ENCODE results near the gene GRIA4. TPM values are rescaled to one million over a fixed set of nuclear protein-coding genes. Genes with fewer than 3 reads are reported as not detected.
"Not testable (repeated sequence)": the region's sequence is repeated elsewhere in the genome, so short reads cannot be mapped to it uniquely, and the experiment has no call there.

GRIA4 gene
- total and polyA plus RNA-seq, 5 experiments from 2014 or later: not detected

DNA sequence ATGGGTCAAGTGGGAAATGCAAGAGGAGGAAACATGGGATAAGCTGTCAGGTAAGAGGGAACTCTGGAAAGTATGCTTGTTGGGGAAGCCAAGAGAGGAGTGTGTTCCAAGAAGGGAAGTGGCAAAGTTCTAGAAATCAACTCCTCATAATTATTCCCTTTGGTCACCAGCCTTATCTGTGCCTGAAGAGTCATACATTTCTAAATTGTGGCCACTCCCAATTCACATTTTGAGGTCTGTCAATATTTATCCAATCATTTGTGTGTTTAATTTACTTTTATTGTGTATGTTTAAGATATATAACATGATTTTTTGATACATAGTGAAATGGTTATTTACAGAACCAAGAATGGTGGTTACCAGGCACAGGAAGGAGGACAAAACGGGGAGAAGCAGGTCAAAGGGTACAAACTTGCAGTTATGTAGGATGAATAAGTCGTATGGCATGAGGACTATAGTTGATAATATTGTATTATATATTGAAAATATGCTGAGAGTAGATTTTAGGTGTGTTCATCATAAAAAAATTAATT lies 131.7 kb downstream of the GRIA4 start:
- no peak for ATAC-seq
- Mint-ChIP-seq H3K4me1 (no peaks in the 10 kb centered on the region), H3K9me3 (peaks cover 0 to 7% (median 0%) of the 10 kb centered on the region in 9 donors), H3K4me3 (no peak overlapping the region), H3K27me3 (no peaks in the 10 kb centered on the region), H3K27ac (no peak overlapping the region), H3K36me3 (no peaks in the 10 kb centered on the region)
- no peak for DNase-seq
- POLR2A ChIA-PET: no interaction called here

DNA sequence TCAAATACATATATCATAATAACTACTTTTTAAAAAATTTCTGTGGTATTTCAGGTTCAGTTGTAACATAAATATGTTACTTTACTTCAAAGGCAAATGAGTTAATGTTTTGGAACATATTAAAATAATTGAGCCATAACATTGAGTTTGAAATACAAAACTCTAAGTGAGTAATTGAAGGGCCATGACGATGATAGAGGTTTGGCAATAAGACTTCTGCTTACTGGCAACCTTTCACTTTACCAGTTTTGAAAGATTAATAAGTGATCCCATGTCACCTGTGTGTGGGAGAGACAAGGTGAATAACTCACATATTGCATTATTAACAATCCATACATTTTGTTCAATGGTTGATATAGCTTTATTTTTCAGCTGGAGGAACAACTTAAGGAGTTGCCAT lies 144.4 kb downstream of the GRIA4 start:
- H3K27me3 Mint-ChIP-seq: no peaks in the 10 kb centered on the region
- no peak overlapping the region for H3K4me3 Mint-ChIP-seq
- H3K36me3 Mint-ChIP-seq: no peaks in the 10 kb centered on the region
- no peak overlapping the region for H3K27ac Mint-ChIP-seq
- no peaks in the 10 kb centered on the region for H3K9me3 Mint-ChIP-seq
- POLR2A ChIA-PET: no interaction called here
- no peaks in the 10 kb centered on the region for H3K4me1 Mint-ChIP-seq
- ATAC-seq (no peak), DNase-seq (no peak)

DNA sequence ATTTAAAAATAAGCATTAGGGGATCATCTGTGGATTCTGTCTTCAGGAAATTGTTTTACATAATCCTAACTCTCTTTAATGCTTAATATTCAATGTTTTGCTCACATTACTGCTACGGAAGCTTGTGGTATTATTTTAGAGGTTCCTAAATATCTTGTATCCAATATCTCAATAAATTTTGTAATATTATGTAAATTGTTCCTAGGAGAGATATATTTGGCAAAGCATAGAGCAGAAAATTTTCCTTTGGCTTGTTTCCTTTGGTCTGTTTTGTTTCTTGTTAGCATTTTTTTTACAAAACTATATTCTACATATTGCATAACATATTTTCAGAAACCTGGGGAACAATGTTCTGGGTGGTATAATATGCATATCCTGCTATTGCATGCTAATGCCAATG lies 144.8 kb downstream of the GRIA4 start:
- DNase-seq: no peak
- Mint-ChIP-seq H3K36me3 (no peaks in the 10 kb centered on the region), H3K27me3 (no peaks in the 10 kb centered on the region), H3K4me1 (no peaks in the 10 kb centered on the region), H3K4me3 (no peak overlapping the region), H3K27ac (no peak overlapping the region), H3K9me3 (no peaks in the 10 kb centered on the region)
- no peak for ATAC-seq
- POLR2A ChIA-PET: no interaction called here

DNA sequence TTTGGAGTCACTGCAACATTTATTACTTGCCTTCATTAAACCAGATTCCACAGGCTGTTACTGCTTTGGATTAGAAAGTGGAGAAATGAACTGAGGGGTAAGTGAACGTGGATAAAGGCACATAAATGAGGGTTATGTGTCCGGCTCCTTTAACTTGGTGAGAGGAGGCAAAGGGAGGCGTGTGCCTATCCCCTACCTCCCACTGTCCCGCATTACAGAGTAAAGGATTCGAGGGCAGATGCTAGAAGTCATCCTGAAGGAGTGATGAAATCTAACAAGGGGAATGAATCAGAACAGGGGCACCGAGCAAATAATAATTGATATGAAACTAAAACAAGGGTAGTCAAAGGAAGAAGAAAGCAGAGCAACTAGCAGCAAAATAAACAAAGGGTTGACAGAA lies 147.2 kb downstream of the GRIA4 start:
- POLR2A ChIA-PET: no interaction called here
- H3K27ac Mint-ChIP-seq: no peak overlapping the region
- no peaks in the 10 kb centered on the region for H3K4me1 Mint-ChIP-seq
- no peaks in the 10 kb centered on the region for H3K27me3 Mint-ChIP-seq
- ATAC-seq: no peak
- no peak for DNase-seq
- H3K4me3 Mint-ChIP-seq: no peak overlapping the region
- no peaks in the 10 kb centered on the region for H3K36me3 Mint-ChIP-seq
- H3K9me3 Mint-ChIP-seq: no peaks in the 10 kb centered on the region

DNA sequence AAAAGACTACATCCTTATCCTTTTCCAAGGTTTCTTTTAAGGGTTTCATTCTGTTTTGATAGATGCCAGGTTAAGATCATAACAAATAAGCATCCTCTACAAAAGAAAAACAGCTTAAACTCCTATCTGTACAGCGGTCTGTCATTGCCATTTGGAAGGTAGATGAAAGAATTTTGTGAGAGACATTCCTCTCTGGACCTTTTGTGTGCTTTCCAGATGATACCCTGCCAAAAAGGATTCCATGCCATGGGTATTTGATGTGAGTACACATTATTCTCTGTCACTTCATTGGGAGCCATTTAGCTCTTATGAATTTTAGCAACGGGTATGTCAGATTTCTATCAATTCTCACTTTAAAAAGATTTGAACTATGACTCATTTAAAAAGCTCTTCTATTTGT lies 153.7 kb downstream of the GRIA4 start:
- H3K27ac Mint-ChIP-seq: no peak overlapping the region
- no peak for DNase-seq

DNA sequence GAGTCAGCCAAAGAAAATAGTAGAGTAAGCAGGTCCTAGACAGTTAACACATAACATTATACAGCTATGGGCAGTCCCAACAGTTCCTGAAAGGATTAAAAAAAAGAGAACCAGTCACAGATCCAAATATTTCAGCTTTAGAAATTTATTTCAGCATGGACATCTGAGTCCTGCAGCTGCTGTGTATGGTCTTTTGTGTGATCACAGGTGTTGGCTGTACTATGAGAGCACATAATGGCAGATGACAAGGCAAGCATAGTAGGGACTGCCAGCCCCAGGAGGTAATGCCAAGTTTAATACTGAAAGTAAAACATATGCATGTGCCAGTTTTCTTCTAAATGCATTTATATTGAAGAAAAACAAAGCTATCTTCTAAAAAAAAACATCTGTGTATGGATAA lies 158.1 kb downstream of the GRIA4 start:
- DNase-seq: no peak
- no peak overlapping the region for H3K4me3 Mint-ChIP-seq
- no peaks in the 10 kb centered on the region for H3K4me1 Mint-ChIP-seq
- H3K27ac Mint-ChIP-seq: no peak overlapping the region
- H3K9me3 Mint-ChIP-seq: peaks cover 0 to 2% (median 0%) of the 10 kb centered on the region in 9 donors
- H3K36me3 Mint-ChIP-seq: no peaks in the 10 kb centered on the region
- no peak for ATAC-seq
- POLR2A ChIA-PET: no interaction called here
- peaks cover 0 to 13% (median 1%) of the 10 kb centered on the region in 5 donors for H3K27me3 Mint-ChIP-seq

More for the DNA sequence above, 153.7 kb downstream of the GRIA4 start:
- peaks cover 0 to 6% (median 0%) of the 10 kb centered on the region in 9 donors for H3K9me3 Mint-ChIP-seq
- no peaks in the 10 kb centered on the region for H3K36me3 Mint-ChIP-seq
- ATAC-seq: no peak
- H3K27me3 Mint-ChIP-seq: peaks cover 0 to 7% (median 5%) of the 10 kb centered on the region in 5 donors
- no peaks in the 10 kb centered on the region for H3K4me1 Mint-ChIP-seq
- POLR2A ChIA-PET: no interaction called here
- no peak overlapping the region for H3K4me3 Mint-ChIP-seq

DNA sequence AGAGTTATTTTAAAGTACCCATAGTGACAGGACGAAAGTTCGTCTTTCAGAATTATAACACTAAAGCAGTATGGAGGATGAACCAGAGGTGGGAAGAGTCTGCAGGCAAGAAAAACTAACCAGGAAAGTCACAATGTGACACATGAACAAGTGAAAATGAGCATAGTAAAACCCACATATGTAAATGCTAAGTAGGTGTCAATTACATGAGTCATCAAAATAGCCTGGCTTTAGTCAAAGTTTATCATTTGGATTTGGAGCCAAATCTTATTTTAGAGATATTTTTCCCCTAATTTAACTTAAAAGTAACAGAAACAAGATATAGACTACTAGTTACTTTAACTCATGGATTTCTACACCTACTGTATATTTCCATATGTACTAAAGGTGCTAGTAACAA lies 159.8 kb downstream of the GRIA4 start:
- Mint-ChIP-seq H3K36me3 (no peaks in the 10 kb centered on the region), H3K9me3 (peaks cover 0 to 2% (median 0%) of the 10 kb centered on the region in 9 donors), H3K27ac (no peak overlapping the region), H3K4me3 (no peak overlapping the region), H3K4me1 (no peaks in the 10 kb centered on the region), H3K27me3 (peaks cover 0 to 13% (median 0%) of the 10 kb centered on the region in 5 donors)
- ATAC-seq: no peak
- POLR2A ChIA-PET: no interaction called here
- no peak for DNase-seq

DNA sequence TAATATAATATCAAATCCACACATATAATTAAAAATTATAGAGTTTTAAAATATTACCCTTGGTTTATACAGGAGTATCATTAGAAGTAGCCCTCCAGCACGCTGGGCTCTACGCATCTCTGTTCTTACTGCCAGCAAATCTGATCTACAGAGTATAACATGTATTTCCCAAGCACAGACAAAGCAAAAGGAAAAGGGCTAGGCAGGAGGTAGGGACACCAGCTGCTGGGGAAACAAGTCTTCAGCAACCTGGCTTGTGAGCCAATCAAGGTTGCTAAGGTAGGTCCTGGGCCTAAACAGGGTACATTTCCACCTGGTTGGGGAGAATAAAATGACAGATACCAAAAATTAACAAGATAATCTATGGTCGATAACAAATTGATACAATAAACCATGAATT lies 163.6 kb downstream of the GRIA4 start:
- POLR2A ChIA-PET, H3K27ac Mint-ChIP-seq, ATAC-seq, H3K4me1 Mint-ChIP-seq, DNase-seq, H3K4me3 Mint-ChIP-seq, H3K36me3 Mint-ChIP-seq, H3K9me3 Mint-ChIP-seq: not testable (repeated sequence)
- H3K27me3 Mint-ChIP-seq: peaks cover 0 to 12% (median 1%) of the 10 kb centered on the region in 5 donors

DNA sequence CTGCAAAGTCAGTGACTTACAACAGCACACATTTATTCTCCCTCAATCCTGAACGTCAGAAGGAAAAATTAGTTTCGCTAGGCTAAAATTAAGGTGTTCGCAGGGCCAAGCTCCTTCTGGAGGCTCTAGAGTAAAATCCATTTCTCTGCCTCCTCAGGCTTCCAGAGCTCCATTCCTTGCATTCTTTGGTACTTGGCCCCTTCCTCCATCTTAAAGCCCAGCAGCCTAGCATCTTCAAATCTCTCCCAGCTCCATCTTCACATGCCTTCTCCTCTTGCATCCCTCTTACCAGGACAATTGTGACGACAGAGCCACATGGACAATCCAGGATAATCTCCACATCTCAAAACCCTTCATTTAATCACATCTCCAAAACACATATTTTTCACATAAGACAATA lies 165.0 kb downstream of the GRIA4 start:
- POLR2A ChIA-PET: no interaction called here
- no peaks in the 10 kb centered on the region for H3K36me3 Mint-ChIP-seq
- H3K27me3 Mint-ChIP-seq: peaks cover 0 to 12% (median 1%) of the 10 kb centered on the region in 5 donors
- DNase-seq: no peak
- H3K4me1 Mint-ChIP-seq: no peaks in the 10 kb centered on the region
- H3K9me3 Mint-ChIP-seq: peaks cover 0 to 2% (median 0%) of the 10 kb centered on the region in 9 donors
- no peak overlapping the region for H3K27ac Mint-ChIP-seq
- H3K4me3 Mint-ChIP-seq: no peak overlapping the region
- ATAC-seq: no peak

DNA sequence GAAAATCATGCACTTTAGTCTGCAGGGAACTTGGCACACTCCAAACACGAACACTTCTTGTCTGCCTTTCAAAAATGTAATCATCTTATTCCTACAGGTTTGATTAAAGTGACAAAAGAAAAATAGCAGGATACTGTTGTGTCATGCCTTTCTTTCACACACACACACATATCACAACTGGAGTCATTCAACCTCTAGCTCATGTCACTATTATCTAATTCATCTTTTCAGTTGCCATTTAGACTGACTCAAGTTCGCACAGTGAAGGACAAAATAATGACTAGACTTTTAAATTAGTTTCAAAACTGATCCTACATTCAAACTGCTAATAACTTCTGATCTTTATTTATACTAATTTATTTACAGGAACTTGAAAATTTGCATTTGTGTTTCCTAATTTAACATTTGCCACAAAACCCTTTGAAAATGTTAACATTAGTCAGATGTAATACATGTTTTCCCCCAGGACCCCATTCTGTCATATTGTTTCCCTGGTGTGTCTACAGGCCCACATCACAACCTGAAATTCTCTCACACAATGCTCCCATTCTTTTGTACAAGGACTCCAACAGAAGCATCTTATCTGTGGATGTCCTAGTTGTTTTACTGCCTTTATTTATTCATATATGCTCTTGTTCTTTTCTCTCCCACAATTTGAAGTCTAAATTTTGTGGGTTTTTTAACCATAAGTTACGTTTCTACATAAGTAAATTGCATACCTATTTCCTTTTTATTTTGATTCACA lies 171.1 kb downstream of the GRIA4 start:
- H3K9me3 Mint-ChIP-seq: peaks cover 0 to 1% (median 0%) of the 10 kb centered on the region in 9 donors
- no peak for ATAC-seq
- POLR2A ChIA-PET: no interaction called here

DNA sequence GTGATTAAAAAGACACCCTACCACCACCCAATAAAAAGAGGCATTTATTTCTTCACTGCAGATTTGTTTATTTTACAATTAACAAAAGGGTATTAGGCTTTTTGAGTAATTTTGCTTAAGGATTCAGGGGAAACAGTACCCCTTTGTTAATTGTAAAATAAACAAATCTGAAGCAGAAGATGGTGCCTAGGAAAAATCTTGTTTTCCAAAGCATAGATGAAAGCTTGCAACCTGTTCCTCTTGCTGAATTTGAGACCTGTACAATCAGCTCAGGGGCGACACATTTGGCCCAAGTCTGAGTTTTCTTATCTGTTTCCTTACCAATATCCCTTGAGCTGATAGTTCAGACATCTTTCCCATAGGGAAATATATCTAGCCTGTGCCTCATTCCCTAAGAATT lies 171.9 kb downstream of the GRIA4 start:
- H3K27ac Mint-ChIP-seq: no peak overlapping the region
- peaks cover 0 to 1% (median 0%) of the 10 kb centered on the region in 9 donors for H3K9me3 Mint-ChIP-seq

More for the DNA sequence above, 171.1 kb downstream of the GRIA4 start:
- H3K27ac Mint-ChIP-seq: no peak overlapping the region
- H3K4me3 Mint-ChIP-seq: no peak overlapping the region
- no peaks in the 10 kb centered on the region for H3K4me1 Mint-ChIP-seq
- no peaks in the 10 kb centered on the region for H3K27me3 Mint-ChIP-seq
- no peak for DNase-seq
- H3K36me3 Mint-ChIP-seq: no peaks in the 10 kb centered on the region

DNA sequence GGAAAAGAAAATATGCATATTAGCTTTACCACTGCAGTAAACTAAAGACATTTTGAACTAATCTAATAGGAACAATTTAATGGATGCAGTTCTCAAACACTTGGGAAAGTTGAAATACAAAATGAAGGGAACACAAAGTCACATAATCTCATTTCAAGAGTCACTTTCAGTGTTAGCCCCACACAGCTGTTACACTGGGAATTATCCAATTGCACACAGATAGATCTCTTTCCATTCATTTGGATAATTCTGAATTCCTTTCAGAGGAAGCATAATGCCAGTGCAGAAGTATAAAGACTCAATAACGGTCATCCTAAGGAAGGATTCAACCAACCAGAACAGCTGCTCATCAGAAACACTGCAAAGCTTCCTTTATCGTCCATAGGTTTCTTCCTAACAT lies 173.3 kb downstream of the GRIA4 start:
- H3K4me1 Mint-ChIP-seq: no peaks in the 10 kb centered on the region
- POLR2A ChIA-PET: no interaction called here
- ATAC-seq: no peak

More for the DNA sequence above, 171.9 kb downstream of the GRIA4 start:
- Mint-ChIP-seq H3K4me1 (no peaks in the 10 kb centered on the region), H3K36me3 (no peaks in the 10 kb centered on the region), H3K4me3 (no peak overlapping the region), H3K27me3 (no peaks in the 10 kb centered on the region)
- POLR2A ChIA-PET: no interaction called here
- ATAC-seq: no peak
- no peak for DNase-seq

DNA sequence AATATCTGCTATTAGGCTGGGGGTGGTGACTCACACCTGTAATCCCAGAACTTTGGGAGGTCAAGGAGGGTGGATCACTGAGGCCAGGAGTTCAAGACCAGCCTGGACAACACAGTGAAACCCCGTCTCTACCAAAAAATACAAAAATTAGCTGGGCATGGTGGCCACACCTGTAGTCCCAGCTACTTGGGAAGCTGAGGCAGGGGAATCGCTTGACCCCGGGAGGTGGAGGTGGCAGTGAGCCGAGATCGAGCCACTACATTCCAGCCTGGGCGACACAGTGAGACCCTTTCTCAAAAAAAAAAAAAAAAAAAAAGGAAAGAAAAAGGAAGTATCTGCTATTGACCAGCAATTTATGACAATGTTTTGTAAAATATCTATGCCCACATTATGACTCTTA lies 176.0 kb downstream of the GRIA4 start:
- ATAC-seq, H3K9me3 Mint-ChIP-seq, H3K4me3 Mint-ChIP-seq, DNase-seq, POLR2A ChIA-PET, H3K27me3 Mint-ChIP-seq, H3K4me1 Mint-ChIP-seq, H3K27ac Mint-ChIP-seq, H3K36me3 Mint-ChIP-seq: not testable (repeated sequence)

More for the DNA sequence above, 173.3 kb downstream of the GRIA4 start:
- Mint-ChIP-seq H3K36me3 (no peaks in the 10 kb centered on the region), H3K27ac (no peak overlapping the region), H3K9me3 (peaks cover 0 to 1% (median 0%) of the 10 kb centered on the region in 9 donors), H3K4me3 (no peak overlapping the region), H3K27me3 (no peaks in the 10 kb centered on the region)
- no peak for DNase-seq

DNA sequence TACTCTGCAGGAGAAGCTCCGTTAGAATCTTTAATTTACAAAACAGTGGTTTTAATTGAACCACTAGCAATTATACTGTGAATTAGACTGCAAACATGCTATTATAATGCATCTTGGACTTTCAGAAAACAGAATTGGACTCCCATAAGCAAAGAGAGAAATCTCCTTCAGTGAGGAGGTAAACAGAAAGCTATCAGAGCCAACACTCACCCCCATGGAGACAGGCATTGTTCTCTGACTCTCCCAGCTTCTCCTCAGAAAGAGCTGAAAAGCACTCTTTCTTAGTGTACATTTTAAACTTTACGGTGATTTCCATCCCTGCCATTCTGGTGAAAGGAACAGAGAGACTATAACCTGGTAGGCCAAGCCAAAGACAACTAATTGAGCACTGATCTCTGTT lies 176.9 kb downstream of the GRIA4 start:
- H3K36me3 Mint-ChIP-seq: no peaks in the 10 kb centered on the region
- POLR2A ChIA-PET: no interaction called here
- H3K9me3 Mint-ChIP-seq: no peaks in the 10 kb centered on the region
- no peak overlapping the region for H3K27ac Mint-ChIP-seq
- no peaks in the 10 kb centered on the region for H3K27me3 Mint-ChIP-seq
- no peak for ATAC-seq
- DNase-seq: no peak
- H3K4me1 Mint-ChIP-seq: no peaks in the 10 kb centered on the region
- H3K4me3 Mint-ChIP-seq: no peak overlapping the region
